Measurements from ENCODE around the gene ANKRD39.

DNA sequence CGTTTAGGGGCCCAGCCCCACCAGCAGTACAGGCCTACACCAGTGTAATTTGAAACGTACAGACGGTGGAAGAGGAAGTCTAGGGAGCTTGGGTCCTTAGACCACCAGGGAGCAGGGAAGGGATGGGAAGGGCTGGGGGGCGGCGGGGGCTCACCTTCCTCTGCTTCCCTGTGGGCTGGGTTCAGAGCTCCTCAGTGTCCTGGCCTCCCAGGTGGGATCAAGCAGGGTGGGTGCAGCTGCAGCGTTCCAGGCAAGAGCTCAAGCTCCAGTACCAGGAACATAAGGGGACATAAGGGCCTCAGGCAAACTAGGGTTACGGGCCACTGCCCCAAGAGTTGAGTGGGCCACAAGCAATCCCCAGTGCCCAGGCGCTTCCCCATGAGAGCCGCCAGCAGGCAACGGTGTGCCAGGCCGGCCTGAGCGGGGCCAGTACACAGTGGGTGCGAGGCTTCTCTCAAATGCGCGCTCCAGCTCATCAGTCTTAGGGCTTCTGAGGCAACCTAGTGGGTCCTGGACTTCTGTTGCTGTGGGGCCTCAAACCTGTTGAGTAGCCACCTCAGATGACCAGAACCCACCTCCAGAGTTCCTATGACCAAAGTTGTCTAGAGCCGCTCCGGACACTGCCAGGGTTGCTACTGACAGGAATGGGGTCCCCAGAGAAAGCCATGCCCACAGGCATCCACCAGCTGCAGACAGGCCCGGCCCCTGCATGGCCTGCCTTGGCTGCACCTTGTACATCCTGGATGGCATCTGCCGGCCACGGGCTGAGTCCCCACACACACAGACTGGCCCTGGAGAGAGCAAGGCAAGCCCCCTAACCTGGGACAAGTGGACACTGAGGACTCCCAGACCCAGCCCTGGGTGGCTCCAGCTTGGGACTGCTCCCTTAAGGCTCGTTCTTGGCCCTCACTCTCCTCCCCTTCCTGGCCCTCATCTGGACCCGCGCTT is 19.2 kb downstream of the ANKRD39 start:
- TF ChIP-seq, protein P1, sequence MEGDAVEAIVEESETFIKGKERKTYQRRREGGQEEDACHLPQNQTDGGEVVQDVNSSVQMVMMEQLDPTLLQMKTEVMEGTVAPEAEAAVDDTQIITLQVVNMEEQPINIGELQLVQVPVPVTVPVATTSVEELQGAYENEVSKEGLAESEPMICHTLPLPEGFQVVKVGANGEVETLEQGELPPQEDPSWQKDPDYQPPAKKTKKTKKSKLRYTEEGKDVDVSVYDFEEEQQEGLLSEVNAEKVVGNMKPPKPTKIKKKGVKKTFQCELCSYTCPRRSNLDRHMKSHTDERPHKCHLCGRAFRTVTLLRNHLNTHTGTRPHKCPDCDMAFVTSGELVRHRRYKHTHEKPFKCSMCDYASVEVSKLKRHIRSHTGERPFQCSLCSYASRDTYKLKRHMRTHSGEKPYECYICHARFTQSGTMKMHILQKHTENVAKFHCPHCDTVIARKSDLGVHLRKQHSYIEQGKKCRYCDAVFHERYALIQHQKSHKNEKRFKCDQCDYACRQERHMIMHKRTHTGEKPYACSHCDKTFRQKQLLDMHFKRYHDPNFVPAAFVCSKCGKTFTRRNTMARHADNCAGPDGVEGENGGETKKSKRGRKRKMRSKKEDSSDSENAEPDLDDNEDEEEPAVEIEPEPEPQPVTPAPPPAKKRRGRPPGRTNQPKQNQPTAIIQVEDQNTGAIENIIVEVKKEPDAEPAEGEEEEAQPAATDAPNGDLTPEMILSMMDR (conservative IDR thresholded peaks at IDR 0.05; ENCODE audit: low read depth, low read length): no peak
- no peak for TF ChIP-seq EZH2 (IDR thresholded peaks at IDR 0.05; ENCODE audit: low read length, unreplicated experiment)
- no peak for TF ChIP-seq EZH2phosphoT487 (IDR thresholded peaks at IDR 0.05; ENCODE audit: borderline replicate concordance, low read length)

All from PC-3 (cell line).